Left ventricle myocardium superior (tissue), 1 donor: ENCODE data around the gene ENO3. TPM values are rescaled to one million over a fixed set of nuclear protein-coding genes. Genes with fewer than 3 reads are reported as not detected.

Experiments
- ATAC-seq: fragments of 200-7000 bp; cut with Tn5 transposase; one replicate; pipeline ENCODE4 v1.9.1; 2020; ENCODE audit warnings: mild to moderate bottlenecking, moderate library complexity
- DNase-seq: peaks from one replicate; pipeline ENCODE4 v3.0.0-alpha.2; 2020
- intact Hi-C: fragments of 100-400 bp; cut with micrococcal nuclease; formaldehyde crosslinking; loops from one replicate; pipeline ENCODE4 v1.11.0; 2022
- microRNA-seq: library from miRNA; unstranded; fragments of <30 nt; microRNA quantifications from one replicate; pipeline ENCODE4 v1.2.0, GENCODE V29; 2020; ENCODE audit warnings: borderline number of aligned reads
- total RNA-seq: library from RNA; stranded (reverse); fragmentation: NEBNext Ultra II Directional; extraction: Animal tissue kit (Norgen Biotek cat#: 25700); gene quantifications from one replicate; pipeline ENCODE4 v1.2.1, GENCODE V29; 2021
- donor health status: DM: no; HTN: yes; CAD: no; lungs with severe emphysema.

The ENO3 gene
- total RNA-seq, 1 donor from 2014 or later = 670 TPM

DNA sequence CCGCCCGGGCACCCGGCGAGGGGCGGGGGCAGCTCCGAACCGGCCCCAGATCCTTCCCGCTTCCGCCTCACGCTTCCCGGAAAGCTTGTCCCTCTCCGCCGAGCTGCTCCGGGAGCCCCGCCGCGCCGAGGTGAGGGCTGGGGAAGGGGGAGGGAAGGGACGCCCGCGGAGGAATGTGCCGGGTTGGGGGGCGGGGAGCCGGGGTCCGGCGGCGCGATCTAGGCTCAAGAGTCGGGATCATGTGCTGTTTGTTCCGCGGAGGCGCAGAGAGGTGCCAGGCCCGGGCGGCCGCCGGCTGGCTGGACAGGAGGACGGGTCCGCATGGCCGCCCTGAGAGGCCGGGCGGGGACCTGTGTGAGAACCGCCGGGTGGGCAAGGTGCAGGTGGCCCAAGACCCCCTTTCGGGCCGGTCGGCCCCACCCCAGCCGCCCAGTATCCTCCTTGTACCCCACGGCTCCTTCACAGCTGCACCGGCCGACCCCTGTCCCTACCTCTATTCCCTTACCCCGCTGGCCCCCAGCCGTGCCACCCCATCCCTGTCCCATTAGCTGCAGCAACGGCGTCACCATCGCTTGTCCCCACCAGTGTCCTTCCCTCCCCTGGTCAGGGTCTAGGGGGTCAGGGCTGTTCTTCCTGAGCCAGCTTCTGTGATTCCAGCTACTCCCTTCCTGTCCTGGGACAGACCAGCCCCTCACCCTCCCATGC is 47.3 kb downstream of the ENO3 start:
- peak; percentile 80 for DNase-seq
- intact Hi-C loops = no loop called here
- peak; percentile 17 for ATAC-seq

DNA sequence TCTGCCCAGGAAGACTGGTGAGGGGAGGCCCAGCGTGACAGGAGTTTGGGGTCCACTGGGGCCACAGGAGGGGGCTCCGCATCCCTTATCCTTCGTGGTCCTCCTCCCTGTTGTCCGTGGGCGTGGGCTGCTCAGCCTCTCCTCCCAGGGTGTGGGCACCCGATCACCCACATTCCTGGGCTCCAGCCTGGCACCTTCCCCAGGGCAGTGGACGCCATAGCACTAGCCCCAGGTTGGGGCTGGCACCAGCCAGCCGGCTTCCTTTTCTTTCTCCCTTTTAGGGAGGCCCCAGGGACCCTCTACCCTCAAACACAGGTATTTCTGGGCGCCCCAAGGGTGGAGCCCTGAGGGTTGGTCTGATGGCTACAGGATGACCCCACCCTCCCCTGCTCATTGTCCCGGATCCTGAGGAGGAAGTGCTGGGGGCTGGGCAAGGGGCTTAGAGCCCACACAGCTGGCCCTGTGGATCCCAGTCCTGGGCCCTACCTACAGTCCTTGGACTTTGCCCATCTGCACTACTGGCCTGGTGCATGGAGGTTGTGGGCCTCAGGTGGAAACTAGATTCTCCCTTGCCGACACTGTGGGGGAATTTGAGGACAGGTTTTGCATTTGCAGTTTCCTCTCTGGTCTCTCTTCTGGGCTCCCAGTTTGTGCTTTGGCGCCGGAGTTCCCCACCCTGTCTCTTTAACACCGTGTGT is 48.0 kb downstream of the ENO3 start:
- ATAC-seq (peak; percentile 4), DNase-seq (peak; percentile 44)
- intact Hi-C loops = no loop called here

DNA sequence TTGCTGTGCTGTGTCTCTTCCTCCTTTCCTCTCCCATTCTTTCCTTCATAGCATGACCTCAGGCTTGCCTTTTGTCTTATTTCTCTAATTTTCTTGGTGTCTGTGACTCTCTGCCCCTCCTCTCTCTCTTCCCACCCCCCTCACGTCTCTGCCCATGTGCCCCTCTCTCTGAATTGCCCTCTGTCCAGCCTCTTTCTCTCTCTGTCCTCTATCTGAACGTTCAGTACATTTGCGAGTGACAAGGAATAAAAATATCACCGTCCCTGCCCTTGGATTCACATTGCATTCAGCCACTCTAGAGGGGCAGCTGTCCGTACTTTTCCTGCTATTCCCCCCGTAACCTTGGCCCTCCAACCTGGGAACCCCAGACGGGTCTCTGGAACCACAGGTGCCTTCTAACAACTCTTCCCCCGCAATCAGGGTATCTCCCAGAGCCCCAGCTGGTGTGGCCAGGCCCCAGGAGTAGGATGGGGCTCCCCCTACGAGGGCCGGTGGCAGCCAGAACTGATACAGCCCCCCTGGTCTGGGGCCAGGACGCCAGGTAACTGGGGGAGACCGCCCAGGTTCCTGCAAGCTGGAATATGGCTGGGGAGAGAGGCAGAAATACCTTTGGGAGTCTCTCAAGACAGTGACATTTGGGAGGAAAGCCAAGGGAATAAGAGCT is 48.6 kb downstream of the ENO3 start:
- ATAC-seq (peak; percentile 31), DNase-seq (no peak)
- intact Hi-C loops = no loop called here

DNA sequence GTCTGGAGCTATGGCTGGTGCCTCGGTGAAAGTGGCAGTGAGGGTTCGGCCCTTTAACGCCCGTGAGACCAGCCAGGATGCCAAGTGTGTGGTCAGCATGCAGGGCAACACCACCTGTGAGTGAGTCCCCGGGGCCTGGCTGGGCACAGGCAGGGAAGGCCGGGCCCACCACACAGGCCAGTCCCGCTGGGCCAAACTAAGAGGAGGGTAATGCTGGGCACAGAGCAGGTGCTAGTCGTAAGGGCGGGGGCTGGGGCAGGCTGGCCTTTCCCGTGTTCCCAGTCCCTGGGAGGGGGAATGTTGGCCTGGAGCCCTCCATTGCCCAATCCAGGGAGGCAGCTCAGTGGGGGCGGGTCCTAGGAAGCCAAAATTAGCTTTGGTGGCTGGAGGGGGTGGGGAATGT is 49.3 kb downstream of the ENO3 start:
- peak; percentile 93 for DNase-seq
- ATAC-seq = peak; percentile 73
- intact Hi-C loops = no loop called here

DNA sequence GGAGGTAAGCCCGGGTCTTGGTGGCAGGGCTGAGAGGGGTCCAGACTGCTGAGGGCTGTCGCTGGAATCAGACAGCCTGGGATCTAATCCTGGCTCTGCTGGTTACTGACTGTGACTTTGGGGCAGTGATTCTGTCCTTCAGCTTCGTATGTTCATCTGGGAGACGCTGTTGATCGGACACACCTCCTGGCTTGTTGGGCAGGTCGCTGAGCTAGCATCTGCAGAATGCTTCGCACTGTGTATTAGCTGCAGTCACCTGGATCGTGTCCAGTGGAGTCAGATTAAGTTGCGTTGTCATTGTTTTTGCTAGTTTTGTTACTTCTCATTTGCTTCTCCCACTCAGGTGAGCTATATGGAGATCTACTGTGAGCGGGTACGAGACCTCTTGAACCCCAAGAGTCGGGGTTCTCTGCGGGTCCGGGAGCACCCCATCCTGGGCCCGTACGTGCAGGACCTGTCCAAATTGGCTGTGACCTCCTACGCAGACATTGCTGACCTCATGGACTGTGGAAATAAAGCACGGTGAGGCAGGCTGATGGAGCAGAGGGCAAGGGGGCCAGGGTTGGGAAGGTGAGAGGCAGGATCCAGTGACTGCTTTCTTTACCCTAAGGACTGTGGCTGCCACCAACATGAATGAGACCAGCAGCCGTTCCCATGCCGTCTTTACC is 51.3 kb downstream of the ENO3 start:
- no peak for DNase-seq

DNA sequence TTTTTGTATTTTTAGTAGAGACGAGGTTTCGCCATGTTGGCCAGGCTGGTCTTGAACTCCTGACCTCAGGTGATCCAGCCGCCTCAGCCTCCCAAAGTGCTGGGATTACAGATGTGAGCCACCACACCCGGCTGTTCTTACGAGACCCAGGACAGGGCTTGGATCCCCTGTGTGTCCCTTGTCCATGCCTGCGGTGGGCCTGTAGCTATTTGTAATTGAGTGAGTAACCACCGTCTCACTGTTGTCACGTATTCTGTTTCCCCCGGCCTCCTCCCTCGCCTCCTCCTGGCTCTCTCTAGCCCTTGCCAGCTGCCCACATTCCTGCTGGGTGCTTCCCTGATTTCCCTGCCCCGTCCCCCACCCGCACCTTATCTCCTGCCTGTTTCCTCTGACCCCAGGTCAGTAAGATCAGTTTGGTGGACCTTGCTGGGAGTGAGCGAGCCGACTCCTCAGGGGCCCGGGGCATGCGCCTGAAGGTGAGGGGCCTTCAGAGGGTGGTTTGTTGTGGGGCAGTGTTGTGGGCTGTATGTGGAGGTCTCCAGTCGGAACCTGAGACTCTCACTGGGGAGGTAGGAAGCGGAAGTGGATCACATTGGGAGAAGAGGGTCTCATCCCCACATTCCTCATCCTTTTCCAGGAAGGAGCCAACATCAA is 52.4 kb downstream of the ENO3 start:
- no peak for ATAC-seq
- no peak for DNase-seq
- intact Hi-C loops = no loop called here

More for the DNA sequence above, 51.3 kb downstream of the ENO3 start:
- intact Hi-C loops = no loop called here
- ATAC-seq = no peak

Small RNA genes lying within 50 kb of the gene (microRNA-seq; reads per million reads assigned to microRNA genes)
- gene MIR6864 (not detected), gene MIR6865 (not detected)

Other genes with a start within 250 kb of the ENO3 start
- gene PELP1, start 247.0 kb upstream of the ENO3 start, total RNA-seq = 36.8 TPM
- gene ARRB2, start 240.5 kb upstream of the ENO3 start, total RNA-seq = 35.0 TPM
- 18.0 TPM for gene MED11, start 219.7 kb upstream of the ENO3 start, total RNA-seq
- 0.20 TPM for gene ZMYND15, start 211.3 kb upstream of the ENO3 start, total RNA-seq
- 3.5 TPM for gene CXCL16, start 211.2 kb upstream of the ENO3 start, total RNA-seq
- not detected for gene TM4SF5, start 179.2 kb upstream of the ENO3 start, total RNA-seq
- gene VMO1, start 164.8 kb upstream of the ENO3 start, total RNA-seq = 0.69 TPM
- gene GLTPD2, start 162.2 kb upstream of the ENO3 start, total RNA-seq = not detected
- 199 TPM for gene PSMB6, start 155.0 kb upstream of the ENO3 start, total RNA-seq
- gene PLD2, start 144.0 kb upstream of the ENO3 start, total RNA-seq = 13.3 TPM
- 52.2 TPM for gene MINK1, start 117.8 kb upstream of the ENO3 start, total RNA-seq
- 0.64 TPM for gene C17orf107, start 51.6 kb upstream of the ENO3 start, total RNA-seq
- 0.50 TPM for gene CHRNE, start 48.0 kb upstream of the ENO3 start, total RNA-seq
- gene GP1BA, start 18.8 kb upstream of the ENO3 start, total RNA-seq = not detected
- 246 TPM for gene SLC25A11, start 11.1 kb upstream of the ENO3 start, total RNA-seq
- 104 TPM for gene RNF167, start 10.9 kb upstream of the ENO3 start, total RNA-seq
- gene PFN1, start 2.6 kb upstream of the ENO3 start, total RNA-seq = 193 TPM
- 151 TPM for gene SPAG7, start 16.7 kb downstream of the ENO3 start, total RNA-seq
- gene CAMTA2, start 36.6 kb downstream of the ENO3 start, total RNA-seq = 35.9 TPM
- 3.2 TPM for gene INCA1, start 46.4 kb downstream of the ENO3 start, total RNA-seq
- gene KIF1C, start 46.8 kb downstream of the ENO3 start, total RNA-seq = 747 TPM
- not detected for gene SLC52A1, start 84.3 kb downstream of the ENO3 start, total RNA-seq
- gene ZFP3, start 127.3 kb downstream of the ENO3 start, total RNA-seq = 11.1 TPM
- 2.6 TPM for gene ZNF232, start 160.8 kb downstream of the ENO3 start, total RNA-seq
- 0.15 TPM for gene USP6, start 164.9 kb downstream of the ENO3 start, total RNA-seq
- 7.5 TPM for gene ZNF594, start 240.7 kb downstream of the ENO3 start, total RNA-seq